ENCODE measurements around the gene ECHDC3. TPM values are rescaled to one million over a fixed set of nuclear protein-coding genes. Genes with fewer than 3 reads are reported as not detected.

Gene ECHDC3
- total and polyA plus RNA-seq, 2 of the 13 experiments (the other 11 are each of a cell fraction or from before 2014, with no cell fraction given): not detected

DNA sequence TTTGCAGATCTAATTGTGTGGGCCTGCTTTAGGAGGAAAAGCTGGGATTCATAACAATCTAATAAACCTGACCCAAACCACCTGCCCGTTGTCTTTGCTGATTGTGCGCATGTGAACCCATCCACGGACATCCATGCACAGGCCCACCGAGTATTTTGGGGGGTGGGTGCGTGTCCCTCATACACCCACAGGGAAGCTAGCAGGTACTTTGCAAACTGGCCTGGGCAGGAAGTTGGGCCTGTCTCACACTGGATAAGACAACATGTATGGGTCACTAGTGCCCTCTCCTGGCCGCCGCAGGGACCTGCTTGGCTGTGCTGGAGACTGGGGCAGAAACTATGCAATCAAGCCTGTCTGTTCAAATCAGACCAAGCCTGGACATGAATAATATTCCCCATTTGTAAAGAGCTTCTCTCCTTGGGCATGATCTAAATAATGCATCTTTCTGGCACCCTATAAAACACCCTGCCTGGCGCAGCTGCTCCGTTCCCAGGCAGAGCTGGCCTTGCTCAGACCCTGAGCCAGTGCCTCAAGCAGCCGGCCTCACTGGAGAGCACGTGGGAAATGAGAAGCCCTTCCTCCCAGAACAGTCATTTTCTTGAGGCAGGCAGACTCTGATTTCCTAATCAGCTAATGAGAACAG lies 15.8 kb downstream of the ECHDC3 start (continued):
- TF ChIP-seq, protein P1, sequence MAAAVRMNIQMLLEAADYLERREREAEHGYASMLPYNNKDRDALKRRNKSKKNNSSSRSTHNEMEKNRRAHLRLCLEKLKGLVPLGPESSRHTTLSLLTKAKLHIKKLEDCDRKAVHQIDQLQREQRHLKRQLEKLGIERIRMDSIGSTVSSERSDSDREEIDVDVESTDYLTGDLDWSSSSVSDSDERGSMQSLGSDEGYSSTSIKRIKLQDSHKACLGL (CRISPR knock-in tag; IDR thresholded peaks at IDR 0.05): no peak
- TF ChIP-seq ZBTB38 (CRISPR knock-in tag; IDR thresholded peaks at IDR 0.05) (peak; percentile 78; the same call in 1 of the 2 replicates), RXRB (CRISPR knock-in tag; IDR thresholded peaks at IDR 0.05; ENCODE audit: borderline replicate concordance) (no peak), ZNF616 (CRISPR knock-in tag; IDR thresholded peaks at IDR 0.05; ENCODE audit: low read depth) (no peak), ZNF496 (CRISPR knock-in tag; IDR thresholded peaks at IDR 0.05; ENCODE audit: insufficient replicate concordance) (no peak), SMAD3 (CRISPR knock-in tag; IDR thresholded peaks at IDR 0.05) (no peak), ZNF33B (CRISPR knock-in tag; IDR thresholded peaks at IDR 0.05) (0 out of 2 replicates have a peak, but pooled peaks have one; percentile 44), PLRG1 (conservative IDR thresholded peaks at IDR 0.05) (no peak), NR2F6 (IDR thresholded peaks at IDR 0.05) (0 out of 2 replicates have a peak, but pooled peaks have one; percentile 4), NR2F6 (CRISPR knock-in tag; IDR thresholded peaks at IDR 0.05) (0 out of 2 replicates have a peak, but pooled peaks have one; percentile 4), SYNCRIP (IDR thresholded peaks at IDR 0.05; ENCODE audit: insufficient read depth, low read depth, low read length) (no peak), ZNF766 (CRISPR knock-in tag; IDR thresholded peaks at IDR 0.05; ENCODE audit: borderline replicate concordance) (no peak), KAT2B (IDR thresholded peaks at IDR 0.05; ENCODE audit: borderline replicate concordance, low read depth, low read length) (no peak), CREBL2 (CRISPR knock-in tag; IDR thresholded peaks at IDR 0.05; ENCODE audit: borderline replicate concordance) (no peak), ZFP90 (CRISPR knock-in tag; IDR thresholded peaks at IDR 0.05; ENCODE audit: borderline replicate concordance) (peak; percentile 52; the same call in 1 of the 2 replicates), MTERF4 (CRISPR knock-in tag; IDR thresholded peaks at IDR 0.05) (no peak), ZNF580 (CRISPR knock-in tag; IDR thresholded peaks at IDR 0.05; ENCODE audit: borderline replicate concordance, low read depth) (0 out of 2 replicates have a peak, but pooled peaks have one; percentile 51), ZNF230 (CRISPR knock-in tag; IDR thresholded peaks at IDR 0.05) (peak; percentile 76), ZNF264 (CRISPR knock-in tag; IDR thresholded peaks at IDR 0.05) (no peak), HDAC6 (IDR thresholded peaks at IDR 0.05; ENCODE audit: low read depth, low read length) (no peak), LCORL (IDR thresholded peaks at IDR 0.05) (no peak), LCORL (CRISPR knock-in tag; IDR thresholded peaks at IDR 0.05) (peak; percentile 55), ZBTB20 (CRISPR knock-in tag; IDR thresholded peaks at IDR 0.05; ENCODE audit: borderline replicate concordance, low read depth) (no peak), NR2F2 (IDR thresholded peaks at IDR 0.05; ENCODE audit: borderline replicate concordance, low read depth) (no peak), TARDBP (CRISPR knock-in tag; IDR thresholded peaks at IDR 0.05) (peak; percentile 20; the same call in 1 of the 2 replicates), ZNF276 (CRISPR knock-in tag; IDR thresholded peaks at IDR 0.05; ENCODE audit: low read depth) (peak; percentile 79; the same call in 1 of the 2 replicates), ISX (CRISPR knock-in tag; conservative IDR thresholded peaks at IDR 0.05) (no peak)

Data from HepG2 (cell line).